Stomach (tissue), 4 donors: ENCODE measurements around the gene GLT6D1.

ENCODE experiments used
- CTCF ChIP-seq, 7 experiments: fragments of 450-650 bp in 4 of 7; fragments of 200-600 bp in 3 of 7; sonication (generic) in 3 of 7; IDR thresholded peaks; one replicate each; pipeline ENCODE4 v1.5.1; 2016 to 2019; ENCODE audit warnings: antibody characterized with exemption in 7 of 7, control low read depth in 2 of 7, mild to moderate bottlenecking in 1 of 7
- EP300 ChIP-seq: sonication (generic); formaldehyde crosslinking; IDR thresholded peaks from one replicate; pipeline ENCODE4 v1.6.1; 2017; ENCODE audit warnings: antibody characterized with exemption
- POLR2A ChIP-seq, 4 donors: fragments of 450-650 bp; IDR thresholded peaks; one replicate each; pipeline ENCODE4 v1.6.1; 2016; ENCODE audit warnings: antibody characterized with exemption in 4 of 4, control low read depth in 2 of 4, mild to moderate bottlenecking in 1 of 4, moderate library complexity in 1 of 4

DNA sequence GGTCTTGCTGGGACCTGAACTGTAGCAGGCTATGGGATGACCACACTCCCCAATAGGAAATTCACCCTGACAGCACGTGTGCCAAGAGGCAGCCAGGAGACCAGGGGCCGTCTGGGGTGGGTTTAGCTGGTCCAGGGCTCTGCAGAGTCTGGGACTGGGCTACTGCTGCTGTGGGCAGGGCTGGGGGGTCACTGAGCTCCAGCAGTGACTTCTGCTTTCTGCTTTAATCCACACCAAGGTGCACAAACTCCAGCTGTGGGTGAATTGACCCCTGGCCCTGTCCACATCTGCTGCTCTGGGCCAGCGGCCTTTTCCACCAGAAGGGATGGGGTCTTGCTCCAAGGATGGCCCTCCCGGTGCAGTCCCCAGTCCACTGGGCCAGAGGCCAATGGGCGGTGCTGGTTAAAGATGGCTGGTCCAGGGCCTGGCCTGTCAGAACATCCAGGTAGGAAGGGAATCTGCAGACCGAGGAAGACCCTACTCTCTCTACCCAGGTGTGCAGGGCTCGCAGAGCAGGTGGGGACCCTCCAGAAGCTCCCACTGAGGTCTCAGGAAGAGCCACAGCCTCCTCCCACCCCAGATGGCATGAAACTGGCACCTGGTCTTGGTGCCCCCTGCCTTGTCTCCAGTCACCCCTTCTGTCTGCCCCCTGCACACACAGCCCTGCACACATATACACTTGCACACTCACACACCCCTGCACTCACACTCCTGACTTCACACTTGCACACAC is 28.0 kb downstream of the GLT6D1 start:
- TF ChIP-seq CTCF (IDR thresholded peaks at IDR 0.05), result no peak
- no peak for TF ChIP-seq POLR2A (IDR thresholded peaks at IDR 0.05)
- TF ChIP-seq EP300, result no peak
